ENCODE data around the gene SDSL. TPM values are rescaled to one million over a fixed set of nuclear protein-coding genes. Genes with fewer than 3 reads are reported as not detected.

The SDSL gene
- polyA plus RNA-seq, 3 donors: 11.1 to 17.0 (median 13.5) TPM

DNA sequence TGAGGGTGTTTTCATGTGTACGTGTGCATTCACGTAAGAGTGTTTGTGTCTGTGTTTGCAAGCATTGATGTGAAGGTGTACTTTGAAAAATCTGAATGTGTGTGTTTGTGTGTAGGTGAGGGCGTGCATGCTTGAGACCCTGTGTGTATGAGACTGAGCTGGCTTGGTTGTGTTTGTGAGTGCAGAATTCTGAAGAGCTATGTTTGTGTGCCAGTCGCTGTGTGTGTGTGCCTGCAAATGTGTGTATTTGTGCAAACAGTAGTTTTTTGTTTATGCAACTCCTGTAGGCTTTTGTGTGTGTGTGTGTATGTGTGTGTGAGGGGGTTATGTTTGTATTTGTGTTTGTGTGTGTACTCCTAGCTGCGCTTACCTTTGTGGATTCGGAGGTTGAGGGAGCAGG is 51.2 kb downstream of the SDSL start:
- DNase-seq (ENCODE audit: extremely low read depth in 1 of 11, low read depth in 9 of 11, low spot score in 4 of 11): no peak

DNA sequence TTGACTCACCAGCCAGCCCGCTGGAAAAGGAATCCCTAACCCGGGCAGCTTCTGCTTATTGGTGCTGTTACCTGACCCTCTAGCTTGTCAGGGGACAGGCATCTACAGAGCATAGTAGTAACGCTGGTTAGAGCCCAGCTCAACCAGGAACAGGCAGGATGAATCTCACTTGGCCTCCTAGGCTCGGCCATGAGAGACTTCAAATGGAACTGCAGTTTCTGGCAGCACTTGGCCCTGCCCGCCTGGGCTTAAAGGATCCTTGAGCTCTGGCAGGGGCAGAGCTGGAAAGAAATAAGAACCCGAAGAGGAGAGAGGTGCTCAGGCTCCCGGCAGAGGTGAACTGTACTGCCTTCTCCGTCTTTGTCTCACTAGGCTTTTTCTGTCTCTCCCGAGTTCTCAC is 51.8 kb downstream of the SDSL start:
- no peak for DNase-seq (ENCODE audit: extremely low read depth in 1 of 11, low read depth in 9 of 11, low spot score in 4 of 11)

DNA sequence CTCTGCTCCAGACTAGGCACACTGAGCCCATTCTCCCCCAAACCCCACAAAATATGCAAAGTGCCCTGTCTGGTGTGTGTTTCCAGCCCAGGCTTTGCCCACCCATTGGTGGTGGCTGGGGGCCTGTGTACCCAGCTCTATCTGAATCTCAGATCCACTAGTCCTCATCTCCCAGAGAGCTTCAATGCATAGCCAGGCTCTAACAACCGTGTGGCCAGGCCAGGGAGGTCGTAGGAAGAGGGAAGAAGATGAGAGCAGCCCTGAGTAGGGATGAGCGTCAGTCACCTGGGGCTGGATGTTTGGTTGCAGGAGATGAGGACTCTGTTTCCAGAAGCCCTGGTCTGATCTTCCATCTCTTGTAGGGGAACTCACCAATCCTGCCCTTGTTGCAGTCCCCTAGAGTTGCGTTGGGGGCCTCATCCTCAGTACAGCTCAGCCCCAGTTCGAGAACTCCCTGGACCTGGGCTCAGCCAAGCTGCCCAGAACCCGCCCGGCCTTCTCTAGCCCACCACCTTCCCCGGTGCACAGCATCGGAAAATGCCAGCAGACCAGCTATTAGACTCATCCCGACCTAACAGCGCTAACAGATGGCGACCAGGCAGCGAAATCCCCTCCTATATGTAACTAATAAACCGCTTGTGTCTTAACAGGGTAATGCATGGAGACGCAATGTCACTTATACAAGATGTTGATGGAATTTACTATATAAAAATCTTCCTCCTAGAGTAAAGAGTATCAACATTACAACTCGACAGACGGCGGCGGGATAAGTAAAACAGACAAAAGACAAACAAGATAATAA is 52.7 kb downstream of the SDSL start:
- DNase-seq (ENCODE audit: extremely low read depth in 1 of 11, low read depth in 9 of 11, low spot score in 4 of 11): no peak

DNA sequence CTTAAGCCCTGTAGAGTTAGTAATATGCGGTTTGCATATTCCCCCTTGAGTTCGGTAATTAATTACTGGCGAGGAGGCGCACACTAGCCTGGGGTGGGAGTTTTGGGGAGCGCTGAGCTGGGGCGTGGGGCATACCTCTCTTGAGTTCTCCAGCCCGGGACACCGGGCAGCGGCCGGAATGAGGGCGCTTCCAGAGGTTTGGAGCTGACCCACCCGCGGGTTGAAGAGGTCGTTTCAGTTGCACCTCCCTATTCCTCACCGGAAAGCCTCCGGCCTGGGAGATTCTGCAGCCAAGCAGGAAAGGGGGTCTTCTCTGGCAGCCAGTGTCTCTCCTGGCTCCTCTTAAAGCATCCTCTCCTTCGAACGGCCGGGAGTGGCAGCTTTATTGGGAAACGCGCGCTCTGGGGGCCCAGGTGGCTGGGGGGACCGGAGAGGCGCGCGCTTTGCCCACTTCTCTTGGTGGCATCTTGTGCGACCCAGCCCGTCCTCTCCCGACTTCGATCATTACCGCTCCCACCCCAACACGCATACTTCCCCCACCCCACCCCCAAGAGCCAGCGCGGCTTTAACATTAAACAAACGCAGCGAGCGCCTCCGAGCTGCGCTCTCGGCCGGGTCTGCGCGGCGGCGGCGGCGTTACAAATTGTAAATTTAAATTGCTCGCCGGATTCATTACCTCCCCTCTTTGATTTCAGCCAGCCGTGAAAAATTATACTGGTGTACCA is 53.4 kb downstream of the SDSL start:
- no peak for DNase-seq (ENCODE audit: extremely low read depth in 1 of 11, low read depth in 9 of 11, low spot score in 4 of 11)

DNA sequence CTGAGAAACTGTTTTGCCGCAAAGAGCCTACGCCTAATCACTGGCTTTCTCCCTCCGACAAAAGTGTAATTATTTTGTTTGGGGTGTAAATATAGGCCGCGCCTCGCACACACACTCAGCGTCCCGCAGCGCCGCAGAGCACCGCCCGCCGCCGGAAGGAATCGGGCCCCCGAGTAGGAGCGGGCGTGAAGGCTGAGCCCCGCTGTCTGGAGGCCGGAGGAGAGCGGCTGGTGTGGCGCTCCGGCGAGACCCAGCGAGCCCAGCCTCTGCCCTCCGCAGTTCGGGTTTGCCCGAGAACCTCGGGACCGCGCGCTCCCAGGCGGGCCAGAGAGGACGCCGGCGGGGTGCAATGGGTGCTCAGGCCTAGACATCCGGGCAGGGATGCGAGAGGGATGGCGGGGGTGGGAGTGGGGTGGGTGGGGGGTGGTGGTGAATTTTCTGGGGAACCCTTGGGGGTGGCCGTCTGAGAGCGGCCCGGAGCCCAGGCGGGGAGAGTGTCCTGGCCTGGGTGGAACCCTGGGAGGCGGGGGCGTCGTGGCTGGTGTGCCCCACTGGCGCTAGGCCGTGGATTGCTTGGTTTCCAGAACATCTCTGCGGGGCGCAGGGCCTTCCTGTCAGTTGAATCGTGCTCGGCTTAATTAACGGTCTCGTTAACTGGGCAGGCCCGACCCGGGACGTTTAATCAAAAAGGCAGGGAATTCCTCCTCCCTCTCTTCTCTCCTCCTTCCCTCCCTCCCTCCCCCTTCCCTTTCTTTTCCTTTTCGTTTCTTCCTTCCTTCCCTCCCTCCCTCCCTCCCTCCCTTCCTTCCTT is 54.2 kb downstream of the SDSL start:
- DNase-seq (ENCODE audit: extremely low read depth in 1 of 11, low read depth in 9 of 11, low spot score in 4 of 11): no peak

DNA sequence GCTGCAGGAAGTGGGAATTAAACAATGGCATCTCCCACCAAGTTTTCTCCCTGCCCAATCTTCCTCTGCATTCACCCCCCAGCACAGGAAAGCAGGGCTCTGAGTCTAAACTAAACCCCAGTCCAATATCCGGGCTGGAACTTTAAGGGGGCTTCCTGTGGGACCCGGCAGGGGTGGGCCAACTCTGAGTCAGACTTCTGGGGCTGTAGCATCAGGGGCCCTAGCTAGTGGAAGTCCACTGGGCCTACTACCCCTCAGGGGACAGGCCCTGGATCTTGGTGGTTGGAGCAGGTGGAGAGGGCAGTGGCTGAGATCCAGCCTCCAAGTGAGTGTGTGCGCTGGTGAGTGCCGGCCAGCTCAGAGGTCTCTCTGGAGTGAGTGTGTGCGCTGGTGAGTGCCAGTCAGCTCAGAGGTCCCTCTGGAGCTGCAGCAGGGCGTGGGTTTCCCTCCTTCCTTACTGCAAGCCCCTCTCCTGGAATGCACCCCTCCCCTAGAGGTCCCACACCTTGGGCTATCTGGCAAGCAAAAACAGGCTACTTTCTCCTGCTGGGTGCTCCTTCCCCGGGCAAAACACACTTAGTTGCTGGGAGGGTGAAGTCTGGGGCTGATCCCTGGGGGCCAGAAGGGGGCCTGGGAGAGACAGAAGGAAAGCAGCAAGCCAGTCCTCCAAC is 55.1 kb downstream of the SDSL start:
- no peak for DNase-seq (ENCODE audit: extremely low read depth in 1 of 11, low read depth in 9 of 11, low spot score in 4 of 11)

DNA sequence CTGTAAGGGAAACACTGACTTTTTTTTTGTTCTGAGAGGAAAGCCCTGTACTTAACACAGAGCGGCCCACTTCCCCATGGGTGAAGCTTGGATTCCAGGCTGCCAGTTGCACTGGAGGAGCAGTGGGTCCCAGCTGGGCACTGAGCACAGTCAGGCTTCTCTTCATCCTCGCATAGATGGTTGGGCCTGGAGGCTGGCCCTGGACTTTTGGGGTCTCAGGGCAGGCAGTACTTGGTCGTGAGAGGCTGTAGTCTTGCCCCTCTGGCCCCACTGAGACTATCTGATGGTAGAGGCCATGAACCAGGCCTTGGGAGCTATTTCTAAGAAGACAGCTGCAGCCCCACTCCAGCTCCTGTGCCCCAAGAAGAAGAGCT is 55.6 kb downstream of the SDSL start:
- no peak for DNase-seq (ENCODE audit: extremely low read depth in 1 of 11, low read depth in 9 of 11, low spot score in 4 of 11)

DNA sequence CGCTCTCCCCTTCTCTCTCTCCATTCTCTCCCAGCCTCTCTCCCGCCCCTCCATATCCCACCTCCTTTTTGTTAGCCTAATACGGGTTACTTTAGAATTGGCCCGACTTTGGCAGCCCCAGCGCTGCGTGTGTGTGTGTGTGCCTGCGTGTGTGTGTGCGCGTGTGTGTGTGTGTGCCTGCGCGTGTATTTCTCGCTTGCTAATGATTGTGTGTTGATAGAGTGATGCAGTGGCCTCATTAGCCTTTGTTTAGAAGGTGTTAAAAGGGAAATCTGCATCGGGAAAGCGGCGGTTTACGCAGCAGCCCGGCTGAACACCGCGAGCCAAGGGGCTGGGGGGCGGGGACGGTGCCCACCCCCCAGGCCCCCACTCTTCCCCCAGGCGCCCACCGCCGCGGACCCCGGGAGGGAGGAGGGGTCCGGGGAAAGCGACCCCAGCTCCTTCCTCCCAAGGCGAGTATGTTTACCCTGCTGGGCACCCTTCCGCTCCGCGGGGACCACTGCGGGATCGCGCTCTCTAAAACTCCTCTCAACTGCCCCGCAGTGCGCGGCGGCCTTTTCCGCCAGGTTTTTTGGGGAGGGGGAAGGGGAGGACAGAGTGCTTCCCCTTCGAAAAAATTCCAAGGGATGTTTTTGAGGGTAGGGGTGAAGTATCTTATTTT is 56.3 kb downstream of the SDSL start:
- no peak for DNase-seq (ENCODE audit: extremely low read depth in 1 of 11, low read depth in 9 of 11, low spot score in 4 of 11)

DNA sequence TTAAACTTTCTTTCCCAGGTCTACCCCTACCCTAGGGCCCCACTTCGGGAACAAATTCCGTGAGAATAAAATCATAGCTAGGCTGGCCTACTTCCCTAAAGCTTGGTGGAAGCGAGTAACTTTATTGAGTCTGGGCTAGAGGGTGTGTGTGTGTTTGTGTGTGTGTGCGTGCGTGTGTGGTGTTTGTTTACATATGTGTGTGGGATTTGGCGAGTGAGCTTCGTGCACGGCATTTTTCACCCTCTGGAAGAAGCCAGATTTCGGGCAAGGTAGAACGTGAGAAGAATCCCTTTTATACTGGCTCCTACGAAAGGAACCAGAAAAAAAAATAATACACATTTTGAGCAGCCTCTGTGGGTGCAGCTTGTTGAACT is 57.0 kb downstream of the SDSL start:
- no peak for DNase-seq (ENCODE audit: extremely low read depth in 1 of 11, low read depth in 9 of 11, low spot score in 4 of 11)

DNA sequence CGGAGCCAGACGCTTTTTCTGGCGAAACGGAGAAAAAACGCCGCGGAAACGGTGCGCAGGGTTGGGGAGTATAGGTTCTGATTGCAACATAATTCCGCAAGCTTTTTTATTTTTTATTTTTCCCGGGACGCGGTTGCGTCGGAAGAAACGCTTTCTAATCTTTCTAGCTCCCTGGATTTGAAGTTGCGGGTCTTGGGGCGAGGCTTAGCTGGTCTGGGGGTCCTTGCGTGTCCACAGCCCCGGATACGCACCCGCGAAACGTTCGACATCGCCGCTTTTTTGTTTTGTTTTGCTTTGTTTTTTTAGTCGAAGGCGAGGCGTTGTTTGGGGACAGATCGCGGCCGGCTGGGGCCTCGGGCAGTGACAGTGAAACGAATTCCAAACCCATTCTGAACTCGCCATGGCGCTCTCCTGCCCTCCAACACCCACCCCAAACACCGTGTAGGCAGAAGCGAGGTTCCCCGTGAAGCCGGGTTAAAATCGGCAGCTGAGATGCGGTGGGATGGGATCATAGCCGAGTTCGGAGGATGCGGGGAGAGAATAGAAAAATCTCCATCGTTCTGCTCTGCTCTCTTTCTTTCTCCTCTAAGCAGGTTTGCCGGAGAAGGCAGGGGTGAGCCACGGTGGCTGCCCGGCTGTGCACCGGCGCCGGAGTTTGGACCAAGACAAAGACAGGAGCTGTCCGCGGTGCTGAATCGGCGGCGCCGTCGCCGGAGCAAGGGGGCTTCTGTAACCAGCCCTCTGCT is 57.6 kb downstream of the SDSL start:
- peak; percentile 48 to 74 (median 63) for DNase-seq (ENCODE audit: extremely low read depth in 1 of 11, low read depth in 9 of 11, low spot score in 4 of 11)

DNA sequence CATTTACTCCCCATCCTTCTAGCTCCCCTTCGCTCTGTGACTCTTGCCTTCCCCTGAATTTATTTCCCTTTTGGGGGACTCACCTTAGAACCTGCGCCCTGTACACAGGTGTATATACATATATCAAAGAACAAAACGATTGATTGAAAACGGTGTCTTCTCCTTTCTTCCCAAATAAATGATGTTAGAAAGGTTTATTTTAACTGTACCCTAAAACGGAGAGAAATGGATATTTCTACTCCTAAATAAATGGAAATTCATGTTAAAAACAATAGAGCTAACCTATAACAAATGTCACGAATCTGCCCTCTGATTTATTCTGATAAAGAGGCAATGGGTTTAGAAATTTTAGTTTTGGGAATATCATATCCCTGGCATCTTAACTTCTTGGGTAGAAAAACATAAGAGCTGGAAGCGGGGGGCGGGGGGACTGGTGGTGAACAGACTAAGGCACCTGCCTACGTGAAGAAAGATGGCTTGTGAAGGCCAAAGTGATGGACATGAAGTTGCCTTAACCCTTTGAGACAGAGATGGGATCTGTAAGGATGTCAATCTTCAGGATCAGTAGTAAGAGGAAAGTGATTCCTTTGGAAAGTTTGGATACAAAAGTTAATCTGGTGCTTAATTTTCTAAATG is 58.3 kb downstream of the SDSL start:
- no peak for DNase-seq (ENCODE audit: extremely low read depth in 1 of 11, low read depth in 9 of 11, low spot score in 4 of 11)

DNA sequence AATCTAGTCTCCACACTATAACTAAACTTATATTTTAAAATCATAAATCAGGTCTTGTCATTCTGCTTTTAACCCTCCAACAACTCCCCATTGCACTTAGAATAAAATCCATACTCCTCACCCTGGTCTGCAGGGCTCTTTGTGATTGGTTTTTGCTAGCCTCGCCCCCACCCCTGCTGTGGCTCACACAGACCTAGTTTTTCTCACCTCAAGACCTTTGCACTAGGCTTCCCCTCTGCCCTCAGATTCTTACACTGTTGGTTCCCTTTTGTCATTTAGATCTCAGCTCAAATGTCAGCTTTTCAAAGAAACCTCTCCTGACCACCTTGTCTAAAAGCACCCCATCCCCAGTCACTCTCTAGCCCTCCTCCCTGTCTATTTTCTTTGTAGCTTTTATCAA is 60.2 kb downstream of the SDSL start:
- DNase-seq (ENCODE audit: extremely low read depth in 1 of 11, low read depth in 9 of 11, low spot score in 4 of 11): no peak

DNA sequence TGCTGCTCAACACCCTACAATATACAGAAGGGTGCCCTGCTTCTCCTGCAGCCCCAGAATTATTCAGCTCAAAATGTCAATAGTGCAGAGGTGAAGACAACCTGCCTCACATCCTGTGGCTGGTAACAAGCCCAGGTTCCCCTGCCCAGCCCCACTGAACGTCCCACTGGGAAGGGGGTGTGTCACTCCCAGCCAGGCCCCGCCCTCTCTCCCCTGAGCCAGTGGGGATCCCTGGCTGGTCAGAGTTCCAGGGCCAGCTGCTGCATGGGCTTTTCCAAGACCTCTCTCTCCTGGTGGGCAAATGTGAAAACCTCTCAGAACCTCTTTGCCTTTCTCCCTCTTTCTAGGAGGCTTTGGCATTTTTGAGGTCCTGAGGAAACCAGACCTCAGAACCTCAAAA is 63.1 kb downstream of the SDSL start:
- DNase-seq (ENCODE audit: extremely low read depth in 1 of 11, low read depth in 9 of 11, low spot score in 4 of 11): no peak

DNA sequence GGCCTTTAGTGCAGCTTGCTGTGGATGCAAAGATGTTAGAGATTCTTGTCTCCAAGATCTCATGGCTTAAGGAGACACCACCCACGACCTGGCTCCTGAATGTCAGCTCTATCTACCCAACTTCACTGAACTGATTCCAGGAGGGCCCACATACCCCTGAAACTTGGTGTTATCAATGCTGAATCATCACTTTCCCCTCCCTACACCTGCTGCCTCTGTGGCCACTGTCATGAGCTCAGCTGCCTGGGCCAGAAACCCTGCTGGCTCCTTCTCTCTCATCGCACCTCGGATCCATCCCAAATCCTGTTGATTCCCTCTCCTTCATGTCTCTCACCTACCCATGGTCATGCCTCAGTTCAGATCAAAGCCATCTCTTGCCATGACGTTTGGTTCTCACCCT is 64.5 kb downstream of the SDSL start:
- no peak for DNase-seq (ENCODE audit: extremely low read depth in 1 of 11, low read depth in 9 of 11, low spot score in 4 of 11)
